Measurements from ENCODE around the gene ZDHHC6.

ZDHHC6 gene

DNA sequence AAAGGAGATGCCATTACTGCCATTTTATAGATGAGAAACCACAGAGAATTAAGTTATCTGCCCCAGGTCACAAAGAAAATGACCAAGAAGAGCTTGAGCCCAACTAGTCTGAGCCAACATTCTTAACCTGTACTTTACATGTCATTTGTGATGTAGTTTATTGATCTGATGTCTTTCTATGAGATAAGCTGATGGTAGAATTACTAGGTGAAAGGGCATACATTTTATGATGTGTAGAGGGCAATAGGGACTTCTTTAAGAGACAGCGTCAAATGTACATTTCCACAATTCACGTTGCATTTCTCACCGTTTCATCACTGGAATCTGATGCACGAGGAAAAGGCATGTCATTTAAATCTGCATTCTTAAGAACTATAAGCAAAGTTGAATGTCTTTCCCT, 61.5 kb downstream of the ZDHHC6 start:
- TF ChIP-seq, protein P1, sequence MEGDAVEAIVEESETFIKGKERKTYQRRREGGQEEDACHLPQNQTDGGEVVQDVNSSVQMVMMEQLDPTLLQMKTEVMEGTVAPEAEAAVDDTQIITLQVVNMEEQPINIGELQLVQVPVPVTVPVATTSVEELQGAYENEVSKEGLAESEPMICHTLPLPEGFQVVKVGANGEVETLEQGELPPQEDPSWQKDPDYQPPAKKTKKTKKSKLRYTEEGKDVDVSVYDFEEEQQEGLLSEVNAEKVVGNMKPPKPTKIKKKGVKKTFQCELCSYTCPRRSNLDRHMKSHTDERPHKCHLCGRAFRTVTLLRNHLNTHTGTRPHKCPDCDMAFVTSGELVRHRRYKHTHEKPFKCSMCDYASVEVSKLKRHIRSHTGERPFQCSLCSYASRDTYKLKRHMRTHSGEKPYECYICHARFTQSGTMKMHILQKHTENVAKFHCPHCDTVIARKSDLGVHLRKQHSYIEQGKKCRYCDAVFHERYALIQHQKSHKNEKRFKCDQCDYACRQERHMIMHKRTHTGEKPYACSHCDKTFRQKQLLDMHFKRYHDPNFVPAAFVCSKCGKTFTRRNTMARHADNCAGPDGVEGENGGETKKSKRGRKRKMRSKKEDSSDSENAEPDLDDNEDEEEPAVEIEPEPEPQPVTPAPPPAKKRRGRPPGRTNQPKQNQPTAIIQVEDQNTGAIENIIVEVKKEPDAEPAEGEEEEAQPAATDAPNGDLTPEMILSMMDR (IDR thresholded peaks at IDR 0.05; ENCODE audit: borderline replicate concordance, insufficient read depth, low read depth, low read length) = no peak
- no peak overlapping the region for H3K4me3 ChIP-seq (ENCODE audit: low read depth, low read length)

DNA sequence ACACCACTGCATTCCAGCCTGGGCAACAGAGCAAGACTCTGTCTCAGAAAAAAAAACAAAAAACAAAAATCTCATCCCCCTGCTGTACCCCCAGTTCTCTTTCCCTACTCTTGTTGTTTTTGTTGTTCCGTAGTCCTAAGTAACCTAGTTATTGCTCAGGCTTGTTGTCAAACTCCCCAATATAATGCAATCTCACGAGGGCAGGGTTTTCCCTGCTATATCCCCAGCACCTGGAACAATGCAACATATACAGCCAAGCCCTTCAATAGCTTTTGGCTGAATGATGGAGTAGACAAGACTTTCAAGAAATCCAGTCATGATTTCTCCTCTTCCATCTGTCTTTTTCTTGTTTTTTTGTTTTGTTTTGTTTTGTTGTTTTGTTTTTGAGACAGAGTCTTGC, 62.6 kb downstream of the ZDHHC6 start:
- no peak overlapping the region for H3K4me3 ChIP-seq (ENCODE audit: low read depth, low read length)
- TF ChIP-seq, protein P1 (IDR thresholded peaks at IDR 0.05; ENCODE audit: borderline replicate concordance, insufficient read depth, low read depth, low read length) = no peak

DNA sequence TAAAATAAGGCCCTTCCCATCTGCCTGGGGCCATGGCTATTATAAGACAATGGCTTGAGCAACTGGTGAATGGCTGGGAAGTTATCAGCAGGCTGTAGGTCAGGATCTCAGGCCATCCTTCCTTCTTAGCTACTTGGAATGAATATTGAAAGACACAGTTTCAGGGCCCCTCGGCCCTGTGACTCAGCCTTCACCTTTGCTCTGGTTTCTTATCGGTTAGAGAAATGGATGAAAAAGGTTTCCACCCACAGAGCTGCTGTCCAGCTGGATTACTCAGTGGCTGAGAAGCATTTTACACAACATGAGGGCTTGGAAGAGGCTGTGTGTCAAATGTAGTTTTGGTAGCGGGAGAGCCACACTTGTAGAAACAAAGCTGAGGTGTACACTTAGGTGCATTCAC, 63.4 kb downstream of the ZDHHC6 start:
- TF ChIP-seq, protein P1 (IDR thresholded peaks at IDR 0.05; ENCODE audit: borderline replicate concordance, insufficient read depth, low read depth, low read length) = no peak
- H3K4me3 ChIP-seq (ENCODE audit: low read depth, low read length) = no peak overlapping the region

DNA sequence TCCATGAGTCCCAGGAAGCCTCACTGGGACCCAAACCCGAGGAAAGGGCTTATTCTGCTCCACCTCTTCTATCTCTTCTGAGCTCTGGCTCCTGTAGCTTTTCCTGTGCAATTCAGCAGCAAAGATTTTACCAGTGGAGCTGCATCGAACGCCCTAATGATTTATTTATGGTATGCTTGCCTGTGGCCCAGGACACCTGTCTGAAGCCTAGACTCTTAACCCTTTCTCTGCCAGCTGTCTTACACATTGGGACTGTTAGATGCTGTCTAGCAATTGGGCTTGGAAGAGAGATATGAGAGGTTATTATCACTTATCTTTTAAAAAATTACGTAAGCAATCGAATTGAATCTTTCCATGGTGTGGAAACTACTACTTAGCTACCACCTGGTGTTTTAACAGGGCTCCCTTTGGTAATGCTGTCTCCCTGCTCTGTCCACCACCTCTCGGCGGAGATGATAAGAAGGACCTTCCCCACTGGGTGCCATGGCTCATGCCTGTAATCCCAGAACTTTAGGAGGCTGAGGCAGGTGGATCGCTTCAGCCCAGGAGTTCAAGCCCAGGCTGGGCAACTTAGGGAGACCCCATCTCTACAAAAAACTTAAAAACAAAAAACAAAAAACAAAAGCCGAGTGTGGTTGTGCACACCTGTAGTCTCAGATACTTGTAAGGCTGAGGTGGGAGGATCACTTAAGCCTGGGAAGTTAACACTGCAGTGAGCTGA, 64.0 kb downstream of the ZDHHC6 start:
- no peak overlapping the region for H3K4me3 ChIP-seq (ENCODE audit: low read depth, low read length)
- TF ChIP-seq, protein P1 (IDR thresholded peaks at IDR 0.05; ENCODE audit: borderline replicate concordance, insufficient read depth, low read depth, low read length) = no peak
